CD4-positive, alpha-beta T cell treated with Interferon gamma for 1 hour (primary cell): ENCODE data around the gene AKAP1.
"Not testable (repeated sequence)": the region's sequence is repeated elsewhere in the genome, so short reads cannot be mapped to it uniquely, and the experiment has no call there.

ENCODE experiments used
- DNase-seq: peaks from one replicate; pipeline ENCODE4 v3.0.0-alpha.2; 2020

The AKAP1 gene

GRCh38 chr17:57078274-57078673, 6.8 kb upstream of the AKAP1 start:
- DNase-seq, result no peak

GRCh38 chr17:57080718-57081117, 4.3 kb upstream of the AKAP1 start:
- DNase-seq, result no peak

DNA sequence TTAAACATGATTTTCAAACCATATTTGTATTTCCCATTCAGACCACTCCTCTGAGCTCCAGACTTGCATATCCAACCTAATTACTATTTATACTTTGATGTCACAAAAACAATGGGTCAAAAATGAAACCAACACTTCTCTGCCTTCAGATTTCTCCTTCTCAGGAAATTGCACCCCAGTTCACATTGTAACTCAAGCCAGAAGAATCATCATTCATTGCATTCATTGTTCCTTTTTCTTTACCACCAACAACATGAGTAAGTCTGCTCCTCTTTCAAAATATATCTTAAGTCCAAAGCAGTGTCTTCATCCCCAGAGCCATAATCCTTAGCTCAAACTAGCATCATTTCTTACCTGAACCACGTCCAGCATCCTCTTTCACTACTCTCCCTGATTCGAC, 2.6 kb upstream of the AKAP1 start:
- no peak for DNase-seq

GRCh38 chr17:57084361-57084801, 665 bp upstream of the AKAP1 start:
- DNase-seq, result no peak

DNA sequence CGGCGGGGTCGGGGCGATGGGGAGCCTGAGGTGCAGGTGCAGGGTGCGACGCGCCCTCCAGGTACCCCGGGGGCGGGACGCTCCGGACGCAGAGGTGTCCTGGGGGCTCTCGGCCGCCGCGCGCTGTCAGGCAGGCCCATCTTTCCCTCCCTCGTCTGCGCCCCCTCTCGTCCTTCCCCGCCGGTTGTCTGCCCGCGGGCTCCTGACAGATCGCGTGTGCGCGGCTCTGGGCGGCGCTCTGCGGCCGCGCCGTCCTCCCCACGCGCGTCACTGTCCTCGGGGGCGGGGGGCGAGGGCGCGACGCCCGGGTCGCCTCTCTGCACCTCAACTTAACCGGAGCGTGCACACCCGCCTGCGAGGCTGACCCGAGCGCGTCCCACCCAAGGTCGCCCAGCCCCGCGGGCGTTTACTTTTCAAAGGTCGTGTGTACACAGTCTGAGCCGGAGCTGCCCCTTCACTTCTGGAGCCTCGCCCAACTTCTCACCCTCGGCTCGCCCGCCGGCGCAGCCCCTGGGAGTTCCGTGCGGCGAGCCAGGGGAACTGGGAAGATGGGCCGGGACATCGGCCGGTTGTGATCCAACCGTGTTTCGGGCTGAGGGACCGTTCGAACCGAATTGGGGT, 512 bp downstream of the AKAP1 start:
- DNase-seq, result peak; percentile 59

DNA sequence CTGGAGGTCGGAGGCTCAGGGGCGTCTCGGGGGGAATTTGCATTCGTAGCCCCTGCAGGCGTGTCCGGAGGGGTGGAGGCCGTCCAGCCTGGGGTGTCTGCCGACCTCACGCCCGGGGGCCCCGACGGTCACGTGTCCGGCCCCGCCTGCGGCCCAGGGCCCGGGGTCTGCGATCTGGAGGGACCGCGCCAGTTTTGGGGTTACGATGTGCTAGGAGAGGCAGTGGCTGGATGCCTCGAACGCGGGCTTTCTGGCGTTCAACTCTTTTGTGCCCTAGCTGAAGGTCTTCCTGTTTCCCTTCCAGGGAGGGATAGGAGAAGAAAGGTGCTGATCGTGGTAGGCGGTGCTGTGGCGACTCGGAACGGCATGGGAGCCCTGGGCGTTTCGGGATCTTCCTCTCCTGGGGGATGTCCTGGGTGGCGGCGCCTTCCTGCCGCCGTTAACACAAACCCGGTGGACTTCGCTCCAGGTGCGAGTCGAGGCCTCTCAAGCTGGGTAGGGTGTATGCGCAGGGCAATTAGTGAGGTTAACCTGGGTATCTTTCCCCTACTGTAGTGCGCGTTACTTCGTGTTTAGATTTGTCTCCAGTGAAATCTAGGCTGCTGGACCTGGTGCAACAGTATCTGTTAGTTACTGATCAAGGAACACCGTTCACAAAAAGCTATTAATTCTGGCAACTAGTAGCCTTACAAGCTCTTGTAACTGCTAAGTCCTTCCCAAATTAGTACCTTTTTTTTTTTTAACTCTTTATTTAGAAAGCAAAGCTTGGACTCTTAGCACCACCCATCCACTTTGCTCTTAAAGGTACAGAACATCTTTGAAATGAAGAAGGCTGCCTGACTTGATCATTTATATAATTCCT, 1.3 kb downstream of the AKAP1 start:
- no peak for DNase-seq

- DNase-seq, result no peak
These were observed 3.3 kb downstream of the AKAP1 start for GRCh38 chr17:57088298-57088697.

DNA sequence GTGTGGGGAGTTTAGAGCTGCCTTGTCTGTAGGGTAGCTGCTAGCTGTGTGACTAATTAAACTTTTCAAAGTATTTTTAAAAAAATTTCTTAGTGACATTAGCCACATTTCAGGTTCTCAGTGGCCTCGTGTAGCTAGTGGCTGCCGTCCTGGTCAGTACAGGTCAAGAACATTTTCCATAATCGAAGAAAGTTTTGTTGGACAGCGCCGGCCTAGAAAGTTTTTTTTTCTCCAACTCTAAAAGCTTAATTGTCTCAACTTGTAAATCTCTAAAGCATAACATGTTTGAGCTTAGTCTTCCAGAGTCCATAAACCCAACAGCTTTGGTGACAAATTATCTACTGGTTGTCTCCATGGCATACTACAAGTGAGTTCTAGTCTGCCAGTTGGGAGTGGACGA, 4.3 kb downstream of the AKAP1 start:
- no peak for DNase-seq

DNA sequence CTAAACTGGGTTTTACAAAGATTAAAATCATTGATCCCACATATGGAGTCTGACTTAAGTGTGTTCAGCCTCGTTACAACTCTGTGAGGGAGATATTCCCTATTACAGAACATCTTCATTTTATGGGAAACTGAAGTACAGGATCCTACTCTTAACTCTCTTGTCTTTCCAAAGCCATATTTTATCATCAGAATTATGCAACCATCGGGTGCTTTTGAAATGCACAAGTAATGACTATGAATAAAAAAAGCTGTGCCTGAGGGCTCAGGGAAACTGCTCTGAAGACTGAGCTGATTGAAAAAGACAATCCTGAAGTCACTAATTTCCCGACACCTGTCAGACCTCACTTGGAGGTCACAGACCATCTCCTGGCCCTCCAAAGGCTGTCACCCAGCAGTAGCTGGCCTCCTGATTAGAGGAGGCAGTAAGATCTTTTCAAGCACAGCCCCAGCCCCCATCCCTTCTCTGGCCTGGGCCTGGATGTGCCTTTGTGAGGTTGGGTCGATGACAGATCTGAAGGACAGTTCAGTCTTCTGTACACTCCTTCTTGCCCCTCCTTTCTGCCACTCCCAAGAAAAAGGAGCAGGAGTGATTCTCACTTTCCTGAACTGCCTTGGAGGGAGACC, 5.6 kb downstream of the AKAP1 start:
- DNase-seq, result no peak

DNA sequence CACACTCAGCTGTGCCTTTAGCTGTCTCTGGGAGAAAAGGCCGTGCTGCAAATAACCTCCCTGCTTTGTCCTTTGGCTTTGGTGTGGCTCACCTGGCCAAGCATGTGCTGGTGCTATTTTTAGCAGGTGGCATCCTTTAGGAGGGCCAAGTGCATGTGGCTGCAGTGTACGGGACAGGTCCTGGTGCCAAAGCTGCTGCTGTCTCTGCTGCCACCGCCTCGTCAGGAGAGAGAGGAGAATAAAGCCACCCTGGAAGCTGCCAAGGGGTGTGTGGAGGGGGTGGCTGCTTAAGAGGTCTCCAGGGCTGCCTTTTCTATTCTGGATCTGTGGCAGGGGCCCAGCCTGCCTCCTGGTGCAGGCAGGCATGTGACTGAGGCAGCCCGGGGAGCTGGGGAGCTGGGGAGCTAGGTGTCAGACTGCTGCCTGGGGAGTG, 6.2 kb downstream of the AKAP1 start:
- no peak for DNase-seq

- DNase-seq, result no peak
These were observed 7.1 kb downstream of the AKAP1 start for GRCh38 chr17:57092171-57092570.

DNA sequence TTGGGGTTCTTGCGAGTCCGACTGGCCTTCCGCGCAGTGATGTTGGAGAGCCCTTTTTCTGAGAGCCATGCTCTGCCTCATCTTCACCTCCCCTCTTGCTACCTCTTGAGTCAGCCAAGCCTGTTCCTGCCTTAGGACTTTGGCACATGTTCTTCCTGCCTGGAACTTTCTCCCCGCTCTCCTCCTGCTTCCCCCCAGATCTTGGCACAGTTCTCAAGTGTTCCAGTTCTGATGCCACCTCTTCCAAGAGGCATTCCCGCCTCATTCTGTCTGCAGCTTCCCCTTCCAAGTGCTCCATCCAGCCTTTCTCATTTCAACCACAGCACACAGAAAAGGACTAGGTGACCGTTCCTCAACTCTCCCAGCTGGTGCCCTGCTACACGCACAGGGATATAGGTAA, 7.7 kb downstream of the AKAP1 start:
- no peak for DNase-seq

DNA sequence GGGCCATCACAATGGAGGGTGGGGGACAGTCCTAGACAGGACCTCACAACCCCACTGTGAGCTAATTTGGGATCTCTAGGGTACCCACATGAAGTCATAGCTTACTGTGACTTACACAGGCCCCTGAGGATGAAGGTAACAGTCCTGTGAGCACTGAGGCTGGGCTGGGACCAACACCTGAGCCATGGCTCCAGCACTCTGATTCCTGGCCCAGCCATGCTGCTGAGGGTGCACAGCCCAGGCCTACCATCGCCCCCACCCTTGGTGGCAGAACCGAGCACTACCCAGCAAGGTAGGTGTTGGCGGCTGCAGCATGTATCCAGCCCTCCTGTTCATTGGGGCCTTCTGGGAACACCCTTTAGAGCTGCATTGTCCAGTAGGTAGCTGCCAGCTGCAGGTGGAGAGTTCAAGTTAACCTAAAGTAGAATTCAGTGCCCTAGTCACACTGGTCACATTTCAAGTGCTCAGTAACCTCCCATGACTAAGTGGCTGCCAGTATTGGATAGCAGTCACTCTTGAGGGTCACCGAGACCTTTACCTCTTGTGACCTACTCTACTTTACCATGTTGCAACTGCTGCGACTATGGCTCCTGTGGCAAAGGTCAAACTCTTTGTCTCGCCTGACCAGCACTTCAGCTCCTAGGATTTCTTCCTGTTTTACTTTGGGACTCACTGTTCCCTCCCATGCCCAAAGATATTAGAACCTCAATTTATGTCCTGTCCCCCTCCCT, 11.6 kb downstream of the AKAP1 start:
- DNase-seq, result no peak

DNA sequence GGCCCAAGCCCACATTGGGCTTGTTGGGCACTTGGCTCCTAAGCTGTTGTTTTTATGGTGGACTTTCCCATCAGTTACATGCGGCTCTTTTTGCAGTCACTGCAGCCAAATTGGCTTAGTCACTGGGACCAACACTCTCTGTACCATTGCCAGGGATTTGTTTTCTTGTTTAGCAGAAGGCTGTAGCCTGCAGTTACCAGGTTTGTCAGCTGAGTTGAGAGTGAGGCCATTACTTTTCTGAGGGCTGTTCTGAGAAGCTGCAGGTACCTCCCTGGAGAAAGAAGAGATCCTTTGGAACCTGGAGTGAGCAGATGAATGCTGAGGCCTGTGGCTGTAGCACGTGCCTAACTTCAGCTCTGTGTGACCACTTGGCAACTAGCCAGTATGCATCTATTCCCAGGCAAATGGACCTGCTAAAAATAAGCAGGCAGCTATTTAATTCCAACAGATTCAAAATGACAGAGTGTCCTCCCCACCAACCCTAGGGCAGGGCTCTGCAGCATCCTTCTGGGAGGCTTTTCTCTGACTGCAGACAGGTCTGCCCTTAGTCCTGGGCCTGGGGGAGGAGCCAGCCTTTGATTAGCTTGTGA, 12.9 kb downstream of the AKAP1 start:
- DNase-seq, result no peak

DNA sequence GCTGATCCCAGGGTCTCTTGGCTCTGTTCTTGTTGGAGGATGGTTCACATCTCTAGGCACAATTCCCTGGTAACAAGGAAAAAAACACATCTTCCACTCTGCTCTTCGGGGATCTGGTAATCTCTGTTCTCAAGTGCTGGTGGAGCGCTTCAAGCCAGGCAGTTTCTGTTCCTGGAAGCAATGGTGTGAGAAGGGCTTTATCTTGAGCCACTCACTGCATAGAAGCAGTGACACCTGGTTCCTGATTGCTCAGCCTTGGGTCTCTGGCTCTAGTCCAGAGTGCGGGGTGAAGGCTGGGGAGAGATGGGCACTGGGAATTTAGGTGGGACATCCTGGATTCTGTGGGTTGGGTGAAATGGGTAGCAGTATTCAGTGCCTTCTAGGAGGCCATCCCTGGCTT, 14.1 kb downstream of the AKAP1 start:
- no peak for DNase-seq

DNA sequence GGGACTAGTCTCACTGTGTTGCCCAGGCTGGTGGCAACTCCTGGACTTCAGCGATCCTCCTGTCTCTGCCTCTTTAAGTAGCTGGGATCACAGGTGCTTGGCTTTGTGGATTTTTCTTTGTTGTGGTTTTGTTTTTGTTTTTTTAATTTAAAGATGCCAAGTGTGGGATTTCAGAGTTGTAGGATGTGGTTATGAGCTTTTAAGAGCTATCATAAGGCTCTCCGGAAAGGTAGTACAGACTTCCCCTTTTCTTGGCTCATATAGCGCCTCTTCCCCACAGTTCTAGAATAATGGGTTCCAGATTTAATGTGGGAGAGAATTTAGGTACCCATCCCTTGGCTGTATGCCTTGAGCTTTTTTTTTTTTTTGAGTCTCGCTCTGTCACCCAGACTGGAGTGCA, 17.1 kb downstream of the AKAP1 start:
- DNase-seq, result no peak

- DNase-seq, result not testable (repeated sequence)
These were observed 17.6 kb downstream of the AKAP1 start for GRCh38 chr17:57102660-57103059.

DNA sequence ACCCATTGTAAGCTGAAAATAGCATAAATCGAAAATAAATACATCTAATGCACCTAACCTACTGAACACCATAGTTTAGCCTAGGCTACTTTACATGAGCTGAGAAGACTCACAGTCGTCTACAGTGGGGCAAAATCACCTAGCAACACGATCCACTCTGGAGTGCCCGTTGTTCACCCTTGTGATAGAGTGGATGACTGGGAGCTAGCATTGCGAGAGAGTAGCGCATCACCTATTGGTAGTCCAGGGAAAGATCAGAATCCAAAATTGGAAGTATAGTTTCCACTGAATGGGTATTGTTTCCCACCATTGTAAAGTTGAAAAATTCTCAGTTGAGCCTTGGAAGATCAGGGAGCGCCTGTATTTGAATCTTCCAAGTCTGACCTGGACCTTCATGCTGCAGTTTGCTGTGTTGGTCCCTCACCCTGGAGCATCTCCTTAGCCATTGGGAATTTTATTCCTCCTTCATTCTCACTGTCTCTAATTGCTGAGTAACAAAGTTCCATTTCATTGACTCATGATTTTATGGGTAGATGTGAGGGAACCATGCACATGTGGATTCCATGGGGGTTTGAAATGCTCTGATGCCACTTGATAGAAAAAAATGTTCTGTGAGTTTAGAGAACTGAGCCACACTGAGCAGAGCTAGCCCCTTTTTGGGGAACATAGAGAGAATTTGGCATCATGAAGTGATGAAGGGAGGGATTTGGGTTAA, 19.6 kb downstream of the AKAP1 start:
- no peak for DNase-seq

- no peak for DNase-seq
These were observed 20.5 kb downstream of the AKAP1 start for GRCh38 chr17:57105591-57105990.

- no peak for DNase-seq
These were observed 21.2 kb downstream of the AKAP1 start for GRCh38 chr17:57106107-57106835.

- no peak for DNase-seq
These were observed 21.9 kb downstream of the AKAP1 start for GRCh38 chr17:57106836-57107497.
